CD4-positive, alpha-beta T cell treated with Interleukin-6 at 100 ng/mL for 8 hours (primary cell): ENCODE measurements around the gene WSCD2.
"Not testable (repeated sequence)": the region's sequence is repeated elsewhere in the genome, so short reads cannot be mapped to it uniquely, and the experiment has no call there.

Experiments
- DNase-seq: peaks from one replicate; pipeline ENCODE4 v3.0.0-alpha.2; 2020; ENCODE audit warnings: mixed read lengths, low spot score

WSCD2 gene

DNA sequence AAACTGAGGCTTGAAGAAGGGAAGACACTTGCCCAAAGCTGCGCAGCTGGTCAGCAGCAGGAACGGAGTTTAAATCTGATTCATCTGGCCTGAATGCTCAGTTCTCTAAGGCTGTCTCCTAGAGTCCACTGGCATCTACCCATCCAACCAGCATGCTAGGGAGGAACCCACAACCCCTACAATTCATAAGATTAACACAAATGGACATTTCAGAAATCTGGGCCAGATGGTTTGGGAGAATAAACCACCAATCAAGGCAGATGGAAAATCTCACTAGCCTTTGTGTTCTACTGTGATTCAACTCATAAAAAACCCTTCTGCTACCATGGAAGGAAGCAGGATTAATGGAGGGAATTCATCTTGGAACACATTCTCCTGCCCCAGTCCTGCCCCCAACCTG lies 67.8 kb downstream of the WSCD2 start:
- DNase-seq = no peak

DNA sequence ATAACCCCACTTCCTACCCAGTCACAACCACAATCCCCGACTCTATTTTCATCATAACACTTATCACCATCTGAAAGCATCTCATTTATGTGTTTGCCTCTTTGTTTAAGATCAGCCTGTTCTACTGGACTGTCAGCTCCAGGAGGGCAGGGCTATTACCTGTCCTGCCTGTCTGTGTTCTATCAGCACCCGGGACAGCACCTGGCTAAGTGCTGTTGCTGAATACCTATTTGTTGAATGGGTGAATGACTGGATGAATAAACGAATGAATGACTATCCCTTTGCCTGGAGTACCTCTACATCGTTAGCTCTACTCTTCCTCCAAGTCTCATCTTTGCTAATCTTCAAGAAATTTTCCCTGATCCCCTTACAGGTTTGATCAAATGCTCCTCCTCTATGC lies 69.0 kb downstream of the WSCD2 start:
- no peak for DNase-seq

DNA sequence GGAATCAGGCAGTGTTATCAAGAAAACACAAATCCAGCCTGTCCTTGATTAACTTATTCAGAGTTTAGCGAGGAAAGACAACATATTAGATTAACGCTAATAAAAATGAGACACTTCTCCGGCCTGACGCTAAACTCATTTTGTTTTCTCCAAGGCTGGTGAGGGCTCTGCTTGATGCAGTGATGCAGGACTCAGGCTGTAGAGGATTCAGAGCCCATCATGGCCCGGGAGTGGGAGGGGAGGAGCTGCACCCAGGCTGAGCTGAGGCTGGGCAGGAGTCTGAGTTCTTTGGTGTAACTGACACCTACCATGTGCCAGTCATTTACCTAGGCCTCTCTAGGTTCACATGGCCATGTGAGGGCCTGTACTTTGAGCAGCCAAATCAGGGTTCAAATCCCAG lies 70.0 kb downstream of the WSCD2 start:
- no peak for DNase-seq

DNA sequence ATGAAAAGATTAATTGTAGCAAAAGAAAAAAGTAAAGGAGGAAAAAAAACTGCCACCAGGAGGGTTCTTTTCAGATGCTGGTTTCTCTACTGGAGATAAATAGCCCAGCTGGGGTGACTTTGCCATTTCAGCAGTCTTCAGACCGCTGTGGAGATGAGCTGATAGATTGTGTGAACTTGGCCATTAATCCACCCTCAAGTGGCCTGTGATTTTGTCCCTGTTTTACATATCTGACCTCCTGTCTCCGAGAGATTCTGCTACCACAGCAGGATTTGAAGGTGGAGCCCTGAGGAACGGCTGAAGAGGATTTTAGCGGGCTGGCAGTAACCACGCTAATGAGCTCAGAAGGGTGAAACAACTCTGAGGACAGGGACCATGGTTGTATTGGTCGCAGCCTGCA lies 72.7 kb downstream of the WSCD2 start:
- DNase-seq = no peak

DNA sequence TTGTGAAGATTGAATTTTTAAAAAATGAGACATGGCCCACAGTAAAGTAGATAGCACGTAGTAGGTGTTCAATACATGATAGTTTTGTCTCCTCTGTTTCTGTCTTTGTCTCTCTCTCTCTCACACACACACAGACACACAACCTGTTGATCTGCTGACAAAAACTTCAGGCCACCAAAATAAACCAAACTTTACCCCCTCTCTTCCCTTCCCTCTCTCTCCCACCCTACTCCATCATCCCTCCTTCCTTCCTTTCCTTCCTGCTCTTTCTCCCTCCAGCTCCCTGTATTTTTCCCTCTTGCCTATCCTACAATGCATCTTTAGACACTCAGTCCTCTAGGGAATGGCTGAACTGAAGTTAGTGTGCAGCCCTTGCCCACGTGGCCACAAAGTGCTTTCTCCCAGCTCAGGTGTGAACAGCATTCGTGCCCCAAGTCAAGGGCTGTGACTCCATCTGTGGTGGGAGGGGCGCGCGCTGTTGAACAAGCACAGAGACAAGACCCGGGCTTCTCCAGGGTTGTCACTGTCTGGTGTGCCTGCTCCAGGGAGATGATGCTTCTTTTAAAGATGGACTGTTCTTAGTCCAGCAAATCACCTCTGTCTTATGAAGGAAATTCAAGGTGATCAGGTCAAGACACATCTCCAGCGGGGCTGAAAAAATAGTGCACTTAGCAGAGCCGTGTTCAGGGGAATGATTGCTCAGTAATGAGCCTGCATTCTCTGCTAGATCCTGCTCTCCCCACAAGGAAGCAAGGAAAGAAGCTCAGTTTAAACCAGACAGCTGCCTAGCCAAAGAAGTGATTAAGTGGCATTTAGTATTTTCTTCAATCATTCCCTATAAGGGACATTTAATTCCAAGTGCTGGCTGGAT lies 75.3 kb downstream of the WSCD2 start:
- DNase-seq = no peak

DNA sequence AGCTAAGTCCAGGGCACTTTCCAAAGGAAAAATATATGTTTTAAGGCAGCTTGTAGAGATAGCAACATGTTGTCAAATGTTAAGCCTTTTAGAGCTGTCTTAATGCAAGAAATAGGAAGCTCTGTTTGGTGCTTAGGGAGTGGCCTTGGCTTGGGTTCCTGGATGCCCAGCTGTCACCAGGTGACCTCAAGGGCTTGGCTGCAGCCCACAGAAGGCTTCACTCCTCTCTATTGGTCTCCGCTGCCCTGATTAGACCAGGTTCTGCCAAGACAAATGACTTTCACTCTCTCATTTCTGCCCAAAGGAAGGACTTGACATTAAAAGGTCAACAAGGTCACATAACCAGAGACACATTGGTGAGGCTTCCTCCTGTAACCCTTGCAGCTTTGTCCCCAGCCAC lies 76.8 kb downstream of the WSCD2 start:
- DNase-seq = no peak

DNA sequence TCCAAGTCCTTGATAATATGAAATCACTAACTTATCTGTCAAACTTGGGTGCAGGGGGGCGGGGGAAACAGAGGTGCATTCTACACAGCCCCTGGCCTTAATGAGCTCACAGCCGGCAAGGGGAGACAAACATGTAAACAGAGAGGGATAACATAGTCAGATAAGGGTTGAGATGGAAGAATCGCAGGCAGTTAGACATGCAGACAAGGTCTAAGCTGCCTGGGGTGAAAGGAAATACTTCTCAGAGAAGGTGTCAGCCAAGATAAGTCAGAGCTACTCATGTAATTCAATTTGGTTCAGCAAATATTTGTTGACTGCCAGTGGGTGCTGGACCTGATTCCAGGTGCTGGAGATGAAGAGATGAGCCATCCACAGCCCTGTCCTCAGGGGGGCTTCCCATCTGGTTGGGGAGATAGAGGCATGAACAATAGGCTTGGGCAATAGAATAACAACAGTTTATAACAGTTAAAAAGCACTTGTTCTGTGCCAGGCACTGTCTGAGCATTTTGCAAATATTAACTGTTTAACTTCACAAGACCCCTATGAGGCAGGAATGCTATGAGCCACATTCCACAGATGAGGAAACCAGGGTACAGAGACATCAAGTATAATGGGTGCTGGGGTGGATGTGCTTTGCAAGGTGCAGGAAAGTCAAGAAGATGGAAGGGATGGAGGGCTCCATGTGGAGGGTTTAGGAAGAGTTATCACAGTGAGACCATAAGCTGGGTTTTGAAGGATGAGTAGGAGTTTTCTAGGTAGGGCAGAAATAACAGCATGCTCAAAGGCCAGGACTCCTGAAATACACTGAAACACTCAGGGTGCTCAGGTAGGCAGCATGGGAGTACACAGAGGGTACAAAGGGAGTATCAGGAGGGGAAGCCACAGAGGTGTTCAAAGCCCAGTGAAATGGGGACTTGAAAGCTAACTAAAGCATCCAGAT lies 79.0 kb downstream of the WSCD2 start:
- no peak for DNase-seq

DNA sequence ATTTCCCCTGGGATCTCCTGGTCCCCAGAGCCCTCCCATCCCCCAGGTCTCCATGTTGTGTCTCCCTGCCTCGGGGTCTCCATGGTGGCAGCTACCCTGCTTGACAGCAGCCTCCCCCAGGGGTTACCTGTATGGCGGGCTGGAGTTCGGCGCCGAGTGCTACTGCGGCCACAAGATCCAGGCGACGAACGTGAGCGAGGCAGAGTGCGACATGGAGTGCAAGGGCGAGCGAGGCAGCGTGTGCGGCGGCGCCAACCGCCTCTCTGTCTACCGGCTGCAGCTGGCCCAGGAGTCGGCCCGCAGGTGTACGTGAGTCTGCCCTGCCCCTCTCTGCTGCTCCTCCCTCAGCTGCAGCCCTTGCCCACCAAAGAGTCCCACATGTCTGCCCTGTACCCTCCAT lies 80.9 kb downstream of the WSCD2 start:
- DNase-seq = no peak

DNA sequence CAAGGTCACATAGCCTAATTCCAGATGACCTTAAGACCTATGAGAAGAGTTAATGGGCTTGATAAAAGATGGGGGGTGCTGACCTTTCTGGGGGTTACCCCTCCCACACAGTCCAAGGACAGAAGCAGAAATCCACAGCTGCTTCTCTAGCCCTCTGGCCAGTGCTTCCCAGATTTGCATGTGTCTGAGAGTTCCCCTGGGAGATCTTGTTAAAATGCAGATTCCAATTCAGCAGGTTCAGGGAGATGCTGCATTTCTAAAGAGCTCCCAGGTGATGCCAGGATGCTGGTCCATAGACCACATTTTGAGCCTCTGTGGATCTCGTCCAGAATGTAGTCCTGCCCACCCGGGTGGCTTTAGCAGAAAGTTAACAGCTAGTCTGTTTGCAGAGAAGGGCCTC lies 82.1 kb downstream of the WSCD2 start:
- no peak for DNase-seq

DNA sequence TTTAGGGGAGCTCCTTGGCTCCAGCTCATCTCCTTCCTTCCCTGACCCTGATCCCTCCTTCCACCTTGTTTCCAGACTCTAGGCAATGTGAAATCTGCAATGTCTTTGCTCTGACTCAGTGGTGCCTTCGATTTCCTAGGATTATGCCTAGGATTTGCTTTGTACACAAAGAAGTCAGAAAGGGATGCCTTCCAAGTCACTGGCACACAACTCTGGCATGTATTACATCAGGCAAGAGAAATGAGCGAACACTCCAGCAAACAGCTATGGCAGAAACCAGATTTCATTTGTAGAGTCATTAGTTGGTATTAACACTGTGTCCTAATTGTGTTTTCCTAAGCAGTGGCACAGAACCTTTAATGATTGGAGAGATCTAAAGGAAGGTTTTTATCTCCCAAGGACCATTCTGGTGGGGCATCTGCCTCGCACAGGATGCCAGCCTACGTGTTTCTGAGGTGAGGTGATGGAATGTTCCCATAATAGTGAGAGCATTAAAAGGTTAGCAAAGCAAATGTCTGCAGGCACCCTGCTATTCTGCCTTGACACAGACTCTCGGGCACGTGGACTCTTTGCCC lies 84.9 kb downstream of the WSCD2 start:
- no peak for DNase-seq

DNA sequence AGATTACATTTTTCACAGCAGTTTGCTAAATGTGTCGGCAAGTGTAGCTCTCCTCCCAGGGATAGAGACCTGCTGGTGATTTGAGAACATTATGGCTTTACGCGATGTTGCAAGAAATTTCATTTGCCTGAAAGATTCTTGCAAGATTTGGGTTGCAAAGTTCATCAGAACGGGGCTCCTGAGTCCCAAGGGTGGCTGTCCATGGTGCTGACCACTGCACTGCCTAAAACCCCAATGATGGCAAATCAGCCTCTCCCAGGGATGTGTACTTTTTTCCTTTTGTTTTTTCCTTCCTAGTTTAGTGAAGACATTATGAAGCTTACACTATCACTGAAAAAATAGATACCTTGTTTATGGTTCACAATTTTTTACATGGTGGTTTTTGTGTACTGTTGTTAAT lies 85.4 kb downstream of the WSCD2 start:
- no peak for DNase-seq

DNA sequence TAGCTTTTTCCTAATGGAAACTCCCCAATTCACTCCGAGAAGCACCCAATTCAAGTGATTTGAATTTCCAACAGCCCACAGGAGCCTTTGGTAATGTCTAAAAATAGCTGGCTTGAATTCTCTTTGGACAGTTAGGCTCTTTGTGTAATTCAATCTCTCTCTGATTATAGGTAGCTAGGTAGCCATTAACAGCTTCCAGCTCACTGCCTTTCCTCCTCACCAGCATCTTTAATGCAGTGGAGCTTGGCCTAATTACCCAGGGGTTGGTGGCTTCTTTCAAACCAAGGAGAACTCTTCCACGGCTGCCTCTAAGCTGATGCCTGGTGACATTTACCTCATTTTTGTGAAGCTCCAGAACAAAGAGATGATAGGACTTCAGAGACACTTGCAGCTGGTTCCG lies 86.4 kb downstream of the WSCD2 start:
- no peak for DNase-seq

DNA sequence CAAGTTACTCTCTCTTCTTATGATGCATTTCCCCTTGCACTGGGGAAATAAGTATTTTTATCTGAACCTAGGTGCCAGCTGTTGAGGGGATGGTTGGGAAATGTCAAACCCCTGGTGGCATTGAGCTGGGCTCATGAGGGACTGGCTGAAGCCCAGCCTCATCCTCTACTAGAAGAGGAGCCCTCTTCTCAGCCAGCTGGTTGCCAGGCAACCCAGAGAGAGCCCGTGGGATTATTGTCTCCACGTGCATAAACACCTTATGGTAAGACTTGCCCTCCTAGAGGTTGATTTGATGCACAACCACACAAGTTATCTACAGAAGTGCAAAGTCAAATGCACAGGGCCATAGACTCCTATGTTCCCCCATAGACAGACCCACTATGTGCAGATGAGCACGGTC lies 89.8 kb downstream of the WSCD2 start:
- DNase-seq = no peak

DNA sequence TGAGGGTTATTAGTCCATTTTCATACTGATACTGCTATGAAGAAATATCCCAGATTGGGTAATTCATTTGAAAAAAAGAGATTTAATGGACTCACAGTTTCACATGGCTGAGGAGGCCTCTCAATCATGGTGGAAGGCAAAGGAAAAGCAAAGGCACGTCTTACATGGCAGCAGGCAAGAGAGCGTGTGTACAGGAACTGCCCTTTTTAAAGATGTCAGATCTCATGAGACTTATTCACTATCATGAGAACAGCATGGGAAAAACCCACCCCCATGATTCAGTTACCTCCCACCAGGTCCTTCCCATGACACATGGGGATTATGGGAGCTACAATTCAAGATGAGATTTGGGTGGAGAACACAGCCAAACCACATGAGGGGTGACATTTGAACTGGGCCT lies 96.0 kb downstream of the WSCD2 start:
- DNase-seq = not testable (repeated sequence)

DNA sequence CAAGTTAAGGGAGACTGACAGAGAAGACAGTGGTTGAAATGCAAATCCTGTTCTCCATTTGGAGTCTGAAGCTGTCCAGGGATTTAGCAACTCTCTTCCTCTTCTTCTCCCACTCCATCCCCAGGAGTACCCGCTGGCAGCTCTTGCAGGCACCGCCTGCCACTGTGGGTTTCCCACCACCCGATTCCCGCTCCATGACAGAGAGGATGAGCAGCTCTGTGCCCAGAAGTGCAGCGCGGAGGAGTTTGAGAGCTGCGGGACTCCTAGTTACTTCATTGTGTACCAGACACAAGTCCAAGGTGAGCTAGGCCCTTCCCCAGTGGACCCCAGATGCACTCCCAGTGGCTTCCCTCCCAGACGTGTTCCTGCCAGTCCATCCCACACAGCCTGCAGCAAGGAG lies 97.8 kb downstream of the WSCD2 start:
- DNase-seq = no peak

DNA sequence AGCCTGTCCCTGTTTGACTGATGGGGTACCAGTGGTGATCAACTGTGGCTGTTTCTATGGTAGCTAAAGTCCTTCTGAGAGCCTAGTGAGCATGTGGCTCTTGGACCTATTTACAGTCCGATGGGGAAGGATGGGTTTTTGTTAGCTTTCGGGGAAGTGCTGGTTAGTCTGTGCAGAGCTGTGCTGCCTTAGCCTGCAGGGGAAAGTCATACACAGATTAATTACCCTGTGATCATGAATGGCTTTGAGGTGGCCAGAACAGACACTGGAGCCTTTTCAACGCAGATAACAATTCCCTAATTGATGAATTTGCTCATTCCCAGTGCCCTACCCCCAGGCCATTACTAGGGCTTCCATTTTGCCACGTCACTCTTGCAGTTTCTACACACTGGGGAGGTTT lies 99.7 kb downstream of the WSCD2 start:
- DNase-seq = no peak

DNA sequence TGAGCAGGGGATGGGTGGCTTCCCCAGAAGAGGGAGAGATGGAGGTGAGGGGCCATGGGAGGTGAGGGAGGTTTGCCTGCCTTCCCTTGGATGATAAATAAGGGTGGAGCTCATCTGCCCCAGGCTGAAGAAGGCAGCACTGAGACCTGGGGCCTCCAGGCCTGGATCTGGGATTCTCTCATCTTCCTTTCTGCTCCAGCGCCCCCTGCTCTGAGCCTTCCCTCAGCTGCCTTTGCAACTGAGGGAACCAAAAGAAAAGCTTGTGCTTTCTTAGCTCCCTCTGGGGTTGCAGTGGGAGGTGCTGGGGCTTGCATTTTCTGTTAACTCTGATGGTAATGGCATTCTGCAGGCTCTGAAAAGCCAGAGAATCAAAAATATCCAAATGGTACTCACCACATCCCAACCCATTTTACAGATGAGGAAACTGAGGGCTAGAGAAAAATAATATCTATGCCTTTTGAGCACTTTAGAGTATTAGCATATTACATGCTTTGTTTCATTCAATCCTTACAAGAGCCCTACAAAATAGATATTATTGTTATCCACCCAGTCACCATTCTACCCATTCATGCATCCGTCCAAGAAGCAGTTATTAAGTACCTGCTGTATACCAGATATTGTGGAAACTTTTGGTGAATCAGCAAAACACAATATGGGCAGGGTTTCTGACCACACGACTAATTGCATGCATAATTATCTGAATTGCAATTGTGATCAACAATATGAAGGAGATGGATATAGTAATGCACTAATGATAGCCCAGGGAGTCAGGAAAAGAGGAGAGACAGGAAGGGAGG lies 102.2 kb downstream of the WSCD2 start:
- no peak for DNase-seq

DNA sequence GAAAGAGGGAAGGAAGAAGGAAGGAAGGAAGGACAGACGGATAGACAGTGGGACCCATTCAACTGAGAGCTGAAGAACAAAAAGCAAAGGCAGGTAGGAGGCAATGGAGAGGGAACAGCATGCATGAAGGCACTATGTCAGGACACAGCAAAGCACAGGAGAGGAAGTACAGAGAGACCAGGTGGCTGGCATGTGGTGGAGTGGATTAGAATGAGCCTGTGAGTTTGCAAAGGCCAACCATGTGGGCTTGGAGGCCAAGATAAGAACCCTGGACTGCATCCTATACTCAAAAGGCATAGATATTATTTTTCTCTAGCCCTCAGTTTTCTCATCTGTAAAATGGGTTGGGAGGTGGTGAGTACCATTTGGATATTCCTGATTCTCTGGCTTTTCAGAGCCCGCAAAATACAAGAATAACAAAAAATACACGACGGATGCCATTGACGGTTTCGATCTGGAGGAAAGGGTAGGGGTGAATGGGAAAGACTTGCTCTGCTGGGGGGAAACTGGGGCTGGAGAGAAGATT lies 102.9 kb downstream of the WSCD2 start:
- no peak for DNase-seq

DNA sequence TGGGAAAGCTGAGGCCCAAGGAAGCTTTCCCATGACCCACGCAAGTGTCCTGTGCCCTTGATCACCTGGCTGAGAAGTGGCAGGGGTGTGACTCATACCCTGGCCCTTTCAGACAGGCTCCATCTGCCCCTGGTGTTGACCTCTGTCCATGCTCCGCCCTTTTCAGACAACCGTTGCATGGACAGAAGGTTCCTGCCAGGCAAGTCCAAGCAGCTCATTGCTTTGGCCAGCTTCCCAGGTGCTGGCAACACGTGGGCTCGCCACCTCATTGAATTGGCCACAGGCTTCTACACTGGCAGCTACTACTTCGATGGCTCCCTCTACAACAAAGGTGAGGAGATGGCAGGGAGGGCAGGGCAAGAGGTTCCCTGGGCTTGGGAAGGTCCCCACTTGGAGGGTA lies 103.5 kb downstream of the WSCD2 start:
- no peak for DNase-seq

DNA sequence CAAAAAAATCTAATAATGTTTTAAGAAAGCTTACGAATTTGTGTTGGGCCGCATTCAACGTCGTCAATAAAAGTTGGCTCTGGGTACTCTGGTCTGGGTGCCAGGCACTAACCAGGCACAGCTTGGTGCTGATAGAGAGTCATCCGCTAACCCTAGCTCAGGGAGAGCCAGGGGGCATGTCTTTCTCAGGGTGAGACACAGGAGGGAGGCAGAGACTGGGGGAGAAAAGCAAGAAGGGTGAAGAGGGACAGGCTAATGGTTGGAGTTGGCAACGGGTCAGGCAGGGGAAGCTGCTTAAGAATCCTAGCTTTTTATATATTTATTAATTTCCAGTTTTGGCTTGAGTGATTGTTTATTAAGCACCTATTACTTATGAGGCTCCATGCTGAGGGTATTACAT lies 105.1 kb downstream of the WSCD2 start:
- DNase-seq = no peak

DNA sequence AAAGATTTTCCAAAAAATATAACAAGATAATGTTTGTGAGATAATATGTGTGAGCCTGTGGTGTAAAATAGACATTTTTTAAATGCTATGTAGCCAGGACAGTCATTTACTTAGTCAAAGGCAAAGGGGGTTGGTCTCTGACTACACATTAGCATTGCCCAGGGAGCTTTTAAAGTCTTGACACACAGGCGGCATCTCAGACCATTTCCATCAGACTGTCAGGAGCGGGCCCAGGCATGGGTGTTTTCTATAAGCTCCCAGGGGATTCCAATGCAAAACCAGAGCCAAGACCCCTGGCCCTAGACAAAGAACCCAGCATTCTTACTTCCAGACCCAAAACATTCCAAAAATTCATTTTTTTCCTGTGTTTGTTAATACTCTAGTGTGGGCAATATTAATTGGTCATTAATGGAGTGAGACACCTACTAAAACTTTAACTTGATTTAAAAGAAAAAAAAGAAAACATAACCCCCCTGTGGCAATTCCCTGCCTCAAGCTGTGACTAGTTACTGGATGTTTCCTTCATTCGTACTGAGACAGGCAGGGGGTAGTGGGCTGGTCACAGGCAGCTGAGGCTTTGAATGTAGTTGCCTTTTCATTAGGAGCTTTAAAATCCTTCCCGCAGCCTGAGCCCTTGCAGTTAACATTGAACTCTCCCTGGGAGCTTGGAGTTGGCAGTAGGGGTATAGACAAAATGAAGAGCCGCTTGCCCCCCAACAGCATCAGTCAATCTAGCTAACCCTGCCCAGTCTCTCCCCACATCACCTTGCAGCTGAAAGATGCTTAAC lies 106.3 kb downstream of the WSCD2 start:
- DNase-seq = no peak
